ENCODE measurements around the gene MPP7.

MPP7 gene

DNA sequence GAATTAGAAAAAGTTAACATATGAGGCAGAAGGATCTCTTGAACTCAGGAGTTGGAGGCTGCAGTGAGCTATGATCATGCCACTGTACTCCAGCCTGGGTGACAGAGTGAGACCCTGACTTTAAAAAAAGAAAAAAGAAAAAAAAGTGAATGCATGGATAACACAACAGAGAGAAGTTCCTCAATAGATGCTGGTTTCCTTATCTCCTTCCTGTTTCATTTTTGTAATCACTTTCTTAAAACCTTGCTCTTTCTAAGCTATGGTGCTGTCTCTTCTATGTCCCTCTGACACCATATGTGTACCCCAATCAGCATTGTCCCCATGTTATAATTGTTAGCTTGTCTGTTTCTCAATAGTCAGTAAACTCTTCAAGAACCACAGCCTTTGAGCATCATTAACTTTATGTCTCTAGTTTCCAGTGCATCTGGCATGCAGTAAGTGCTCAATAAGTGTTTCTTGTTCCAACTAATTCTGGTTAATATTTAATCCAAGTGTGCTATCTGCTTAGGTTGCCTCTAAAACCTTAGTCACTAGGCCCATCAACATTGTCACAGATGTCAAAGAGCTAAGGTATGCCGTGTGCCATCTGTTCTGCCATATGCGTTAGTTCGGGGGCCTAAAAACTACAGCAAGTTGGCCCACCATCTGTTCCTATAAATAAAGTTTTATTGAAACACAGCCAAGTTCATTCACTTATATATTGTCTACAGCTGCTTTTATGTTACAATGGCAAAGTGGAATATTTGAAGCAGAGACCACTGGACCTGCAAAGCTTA is 36.2 kb downstream of the MPP7 start:
- no peak for DNase-seq

GRCh38 chr10:28263136-28263857 is 39.6 kb downstream of the MPP7 start:
- DNase-seq = no peak

DNA sequence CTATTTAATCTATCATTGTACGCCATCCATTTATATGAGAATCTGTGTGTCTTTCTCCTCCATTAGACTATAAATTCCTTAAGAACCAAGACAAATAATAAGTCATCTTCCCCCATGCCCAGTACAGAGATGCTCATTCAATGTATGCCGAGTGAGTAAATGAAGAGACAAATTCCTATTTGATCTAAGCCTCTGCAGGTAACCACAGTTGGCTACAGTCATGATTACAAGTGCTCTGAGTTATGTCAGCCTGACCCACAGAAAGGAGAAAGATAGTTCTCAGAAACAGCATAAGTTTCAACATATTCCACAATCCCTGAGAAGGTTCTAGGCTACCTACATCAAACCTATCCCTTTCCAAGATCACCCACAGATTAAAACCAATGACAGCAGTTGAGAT is 46.1 kb downstream of the MPP7 start:
- DNase-seq = no peak

DNA sequence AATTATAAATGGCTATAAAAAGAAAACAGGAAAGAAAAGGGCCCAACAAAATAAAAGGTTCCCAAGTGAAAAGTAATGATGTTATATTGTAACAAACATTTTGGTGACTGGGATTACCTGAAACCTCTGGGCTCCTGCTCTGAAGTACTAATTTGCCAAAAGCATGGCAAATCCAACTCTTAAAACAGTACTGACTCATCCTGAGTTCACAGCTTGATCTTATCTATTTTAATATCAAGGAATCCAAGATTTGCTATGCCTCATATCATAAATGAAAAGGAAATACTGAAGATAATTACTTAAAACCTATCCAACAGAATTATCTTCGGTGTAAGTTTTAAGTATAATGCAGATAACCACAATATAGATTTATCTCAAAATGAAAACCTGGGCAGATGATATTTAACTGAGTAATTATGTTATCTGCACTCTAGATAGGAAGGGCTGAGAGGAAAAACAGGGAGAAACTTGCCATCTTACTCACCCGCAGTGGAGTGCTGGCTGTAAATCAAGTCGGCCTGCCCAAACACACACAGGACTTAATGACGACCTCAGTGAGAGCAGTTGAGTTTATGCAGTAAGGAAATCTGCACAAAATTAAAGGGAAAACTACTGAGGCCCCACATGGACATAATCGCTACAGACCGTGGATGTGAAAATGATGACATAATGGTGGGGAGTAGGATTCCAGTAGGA is 48.4 kb downstream of the MPP7 start:
- no peak for DNase-seq

GRCh38 chr10:28253169-28253785 is 49.6 kb downstream of the MPP7 start:
- no peak for DNase-seq

Measured in CD4-positive, alpha-beta T cell treated with Interleukin-1 beta for 1 hour (primary cell).